Muscle layer of duodenum (tissue), 2 donors: ENCODE measurements around the gene ANO6.

Experiments
- H3K27ac ChIP-seq: one replicate; pipeline ENCODE4 v1.7.0; 2013; ENCODE audit warnings: mild to moderate bottlenecking, low read length
- H3K27me3 ChIP-seq: one replicate; pipeline ENCODE4 v1.7.0; 2013; ENCODE audit warnings: low read depth, mild to moderate bottlenecking, control low read depth, low read length
- H3K36me3 ChIP-seq, 2 donors: one replicate each; pipeline ENCODE4 v1.7.0; 2013; ENCODE audit warnings: low read length in 2 of 2, control low read depth in 1 of 2, mild to moderate bottlenecking in 1 of 2; ENCODE audit not compliant: insufficient read depth in 2 of 2, control insufficient read depth in 1 of 2
- H3K4me1 ChIP-seq, 2 donors: one replicate each; pipeline ENCODE4 v1.7.0; 2013; ENCODE audit warnings: low read length in 2 of 2, mild to moderate bottlenecking in 2 of 2, control low read depth in 1 of 2, moderate library complexity in 1 of 2; ENCODE audit not compliant: insufficient read depth in 2 of 2, control insufficient read depth in 1 of 2
- H3K4me3 ChIP-seq, 2 donors: one replicate each; pipeline ENCODE4 v1.7.0; 2013; ENCODE audit warnings: low read length in 2 of 2, low read depth in 1 of 2, mild to moderate bottlenecking in 1 of 2
- H3K9me3 ChIP-seq, 2 donors: one replicate each; pipeline ENCODE4 v1.7.0; 2013; ENCODE audit warnings: low read length in 2 of 2, control low read depth in 1 of 2, mild to moderate bottlenecking in 1 of 2; ENCODE audit not compliant: control insufficient read depth in 1 of 2
- donor health status: healthy.

The ANO6 gene

GRCh38 chr12:45473636-45474035 lies 257.7 kb downstream of the ANO6 start:
- H3K27ac ChIP-seq = no peak overlapping the region
- peaks cover 3% of the 10 kb centered on the region in 2 donors for H3K9me3 ChIP-seq
- H3K27me3 ChIP-seq = no peaks in the 10 kb centered on the region
- H3K36me3 ChIP-seq = no peaks in the 10 kb centered on the region
- H3K4me1 ChIP-seq = no peaks in the 10 kb centered on the region
- H3K4me3 ChIP-seq = no peak overlapping the region

GRCh38 chr12:45475594-45475993 lies 259.7 kb downstream of the ANO6 start:
- Histone ChIP-seq H3K4me1 (no peaks in the 10 kb centered on the region), H3K27me3 (no peaks in the 10 kb centered on the region), H3K27ac (no peak overlapping the region), H3K9me3 (peaks cover 7 to 8% of the 10 kb centered on the region in 2 donors), H3K36me3 (no peaks in the 10 kb centered on the region), H3K4me3 (no peak overlapping the region)

GRCh38 chr12:45477526-45477925 lies 261.6 kb downstream of the ANO6 start:
- Histone ChIP-seq H3K27ac (no peak overlapping the region), H3K9me3 (peaks cover 7 to 8% of the 10 kb centered on the region in 2 donors), H3K36me3 (no peaks in the 10 kb centered on the region), H3K4me3 (no peak overlapping the region), H3K27me3 (no peaks in the 10 kb centered on the region), H3K4me1 (no peaks in the 10 kb centered on the region)

- Histone ChIP-seq H3K9me3 (peaks cover 7 to 8% of the 10 kb centered on the region in 2 donors), H3K4me3 (no peak overlapping the region), H3K27me3 (no peaks in the 10 kb centered on the region), H3K4me1 (no peaks in the 10 kb centered on the region), H3K36me3 (no peaks in the 10 kb centered on the region), H3K27ac (no peak overlapping the region)
These were observed 263.0 kb downstream of the ANO6 start for GRCh38 chr12:45478931-45479330.

GRCh38 chr12:45481746-45482145 lies 265.9 kb downstream of the ANO6 start:
- Histone ChIP-seq H3K4me1 (no peaks in the 10 kb centered on the region), H3K27ac (no peak overlapping the region), H3K9me3 (peaks cover 7 to 8% of the 10 kb centered on the region in 2 donors), H3K36me3 (no peaks in the 10 kb centered on the region), H3K4me3 (no peak overlapping the region), H3K27me3 (no peaks in the 10 kb centered on the region)

- no peaks in the 10 kb centered on the region for H3K36me3 ChIP-seq
- H3K4me3 ChIP-seq = no peak overlapping the region
These were observed 267.7 kb downstream of the ANO6 start for GRCh38 chr12:45483571-45483970.

More at GRCh38 chr12:45483571-45483970, 267.7 kb downstream of the ANO6 start:
- H3K9me3 ChIP-seq = peaks cover 4 to 6% of the 10 kb centered on the region in 2 donors
- H3K4me1 ChIP-seq = no peaks in the 10 kb centered on the region
- no peak overlapping the region for H3K27ac ChIP-seq
- no peaks in the 10 kb centered on the region for H3K27me3 ChIP-seq
